CD4-positive, alpha-beta memory T cell (primary cell): ENCODE data around the gene NFATC2. TPM values are rescaled to one million over a fixed set of nuclear protein-coding genes. Genes with fewer than 3 reads are reported as not detected.
A peak's percentile ranks its signal among the peaks of the same experiment; 100 is the strongest.

Experiments used
- CTCF ChIA-PET: fragments of 350-600 bp; sonication (Branson Sonifier 250); formaldehyde crosslinking; loops from one replicate; lab custom pipeline; 2021; ENCODE audit warnings: inconsistent platforms; ENCODE audit not compliant: partially characterized antibody; lab: Charles Lee
- POLR2A ChIA-PET: fragments of 350-600 bp; sonication (Branson Sonifier 250); formaldehyde crosslinking; loops from one replicate; lab custom pipeline; 2021; ENCODE audit not compliant: partially characterized antibody; lab: Charles Lee
- DNase-seq, 5 donors: peaks; one replicate each; pipeline versions ENCODE4 v3.0.0 to v3.0.0-alpha.2; 2020 to 2022; ENCODE audit warnings: mixed read lengths in 1 of 5
- H3K27ac ChIP-seq: one replicate; pipeline ENCODE4 v1.7.0; 2013; ENCODE audit warnings: low read depth, low read length
- H3K27me3 ChIP-seq: 2 replicates; pipeline ENCODE4 v1.7.0; 2013; ENCODE audit warnings: mild to moderate bottlenecking, low read length, moderate library complexity; ENCODE audit not compliant: insufficient read depth
- H3K36me3 ChIP-seq: 2 replicates; pipeline ENCODE4 v1.7.0; 2013; ENCODE audit warnings: mild to moderate bottlenecking, low read length, moderate library complexity; ENCODE audit not compliant: insufficient read depth
- H3K4me1 ChIP-seq: 2 replicates; pipeline ENCODE4 v1.7.0; 2013; ENCODE audit warnings: mild to moderate bottlenecking, low read length, moderate library complexity; ENCODE audit not compliant: insufficient read depth
- H3K4me3 ChIP-seq, 2 donors: one replicate each; pipeline ENCODE4 v1.7.0; 2013; ENCODE audit warnings: low read length in 2 of 2, mild to moderate bottlenecking in 1 of 2
- H3K9me3 ChIP-seq, 2 donors: one replicate each; pipeline ENCODE4 v1.7.0; 2013; ENCODE audit warnings: low read length in 2 of 2, control low read depth in 1 of 2; ENCODE audit not compliant: control insufficient read depth in 1 of 2
- H3K27ac Mint-ChIP-seq, 7 donors: one replicate each; pipeline ENCODE4 v1.8.0; 2020 to 2021; ENCODE audit warnings: mixed read lengths in 7 of 7, mild to moderate bottlenecking in 6 of 7, inconsistent platforms in 3 of 7, moderate library complexity in 3 of 7
- H3K27me3 Mint-ChIP-seq, 2 donors: one replicate each; pipeline ENCODE4 v1.8.0; 2020 to 2021; ENCODE audit warnings: mixed read lengths in 2 of 2
- H3K36me3 Mint-ChIP-seq, 2 donors: one replicate each; pipeline ENCODE4 v1.8.0; 2020 to 2021; ENCODE audit warnings: mixed read lengths in 2 of 2, inconsistent platforms in 1 of 2, mild to moderate bottlenecking in 1 of 2
- H3K4me1 Mint-ChIP-seq, 4 donors: one replicate each; pipeline ENCODE4 v1.8.0; 2020 to 2021; ENCODE audit warnings: mixed read lengths in 4 of 4, mild to moderate bottlenecking in 1 of 4
- H3K4me3 Mint-ChIP-seq, 8 donors: one replicate each; pipeline ENCODE4 v1.8.0; 2020 to 2021; ENCODE audit warnings: mixed read lengths in 8 of 8, mild to moderate bottlenecking in 7 of 8, moderate library complexity in 6 of 8, inconsistent platforms in 3 of 8
- H3K9me3 Mint-ChIP-seq, 8 donors: one replicate each; pipeline ENCODE4 v1.8.0; 2020 to 2021; ENCODE audit warnings: mixed read lengths in 8 of 8, mild to moderate bottlenecking in 5 of 8, inconsistent platforms in 3 of 8, moderate library complexity in 1 of 8
- intact Hi-C: fragments of 100-400 bp; cut with micrococcal nuclease; formaldehyde crosslinking; loops from one replicate; pipeline ENCODE4 v1.15.1; 2023
- polyA plus RNA-seq, 2 donors: library from polyadenylated mRNA; unstranded; fragments of 300-500 nt; fragmentation: Illumina TruSeq; gene quantifications; one replicate each; pipeline ENCODE4 v1.2.3, GENCODE V29; 2021
- total RNA-seq, 2 experiments: library from RNA; stranded (reverse); gene quantifications; one replicate each; pipeline ENCODE4 v1.2.3, GENCODE V29; 2021

The NFATC2 gene
- total and polyA plus RNA-seq, 4 experiments from 2014 or later: 14.0 to 71.6 (median 53.7) TPM

DNA sequence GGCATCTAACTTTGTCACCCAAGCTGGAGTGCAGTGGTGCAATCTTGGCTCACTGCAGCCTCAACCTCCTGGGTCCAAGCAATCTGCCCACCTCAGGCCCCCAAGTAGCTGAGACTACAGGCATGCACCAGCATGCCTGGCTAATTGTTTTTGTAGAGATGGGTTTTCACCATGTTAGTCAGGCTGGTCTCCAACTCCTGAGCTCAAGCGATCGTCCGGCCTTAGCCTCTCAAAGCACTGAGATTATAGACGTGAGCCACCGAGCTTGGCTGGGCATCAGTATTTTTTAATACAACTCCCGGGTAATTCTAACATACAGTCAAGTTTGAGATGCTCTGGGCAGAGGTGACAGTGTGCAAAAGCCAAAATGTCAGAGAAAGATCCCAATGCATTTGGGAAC lies 73.5 kb downstream of the NFATC2 start:
- H3K4me3 Mint-ChIP-seq: no peak overlapping the region
- peak overlapping the region in 6 of 7 donors; percentile 7 to 63 (median 40) for H3K27ac Mint-ChIP-seq
- intact Hi-C loops: no loop called here
- H3K4me1 Mint-ChIP-seq: peaks cover 26 to 65% (median 43%) of the 10 kb centered on the region in 4 donors
- CTCF ChIA-PET: interaction anchor here (1.8 kb wide), 1 partner anchor 83 kb away, joined by 5 read pairs; no protein-coding TSS in a partner anchor
- POLR2A ChIA-PET: interaction anchor here (1.0 to 1.2 kb wide), 2 partner anchors 12 to 24 kb away, joined by 3 read pairs; no protein-coding TSS in a partner anchor
- peaks cover 54% of the 10 kb centered on the region for H3K36me3 ChIP-seq
- no peak for DNase-seq
- H3K27me3 ChIP-seq: no peaks in the 10 kb centered on the region
- H3K9me3 Mint-ChIP-seq: peaks cover 0 to 2% (median 0%) of the 10 kb centered on the region in 8 donors
- H3K27me3 Mint-ChIP-seq: no peaks in the 10 kb centered on the region
- H3K9me3 ChIP-seq: no peaks in the 10 kb centered on the region
- peaks cover 36% of the 10 kb centered on the region for H3K4me1 ChIP-seq
- no peak overlapping the region for H3K4me3 ChIP-seq
- H3K36me3 Mint-ChIP-seq: peaks cover 50 to 75% of the 10 kb centered on the region in 2 donors
- no peak overlapping the region for H3K27ac ChIP-seq

DNA sequence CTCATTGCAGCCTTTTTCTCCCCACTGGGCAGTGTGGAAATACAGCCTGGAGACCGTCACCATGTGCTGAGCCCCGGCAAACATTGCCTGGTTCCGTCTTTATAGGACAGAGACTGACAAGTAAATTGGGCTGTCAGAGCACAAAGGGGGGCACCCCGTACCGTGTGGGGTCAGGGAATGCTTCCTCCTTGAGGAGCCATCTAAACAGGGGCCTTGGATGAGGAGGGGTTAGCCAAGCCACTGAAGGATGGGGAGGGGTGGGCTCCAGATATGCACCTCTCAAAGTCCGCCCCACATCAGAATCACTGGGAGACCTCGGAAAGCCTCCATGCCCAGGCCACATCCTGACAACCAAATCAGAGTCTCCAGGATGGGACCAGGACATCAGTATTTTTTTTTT lies 73.9 kb downstream of the NFATC2 start:
- H3K27ac ChIP-seq: no peak overlapping the region
- H3K36me3 Mint-ChIP-seq: peaks cover 46 to 76% of the 10 kb centered on the region in 2 donors
- no peak overlapping the region for H3K4me3 Mint-ChIP-seq
- peaks cover 52% of the 10 kb centered on the region for H3K36me3 ChIP-seq
- peaks cover 30 to 69% (median 46%) of the 10 kb centered on the region in 4 donors for H3K4me1 Mint-ChIP-seq
- peak overlapping the region in 1 of 7 donors; percentile 62 for H3K27ac Mint-ChIP-seq
- peaks cover 40% of the 10 kb centered on the region for H3K4me1 ChIP-seq
- no peak for DNase-seq
- peaks cover 0 to 2% (median 0%) of the 10 kb centered on the region in 8 donors for H3K9me3 Mint-ChIP-seq
- H3K27me3 ChIP-seq: no peaks in the 10 kb centered on the region
- intact Hi-C loops: no loop called here
- no peaks in the 10 kb centered on the region for H3K9me3 ChIP-seq
- ChIA-PET POLR2A (interaction anchor here (1.0 to 1.2 kb wide), 2 partner anchors 13 to 24 kb away, joined by 3 read pairs; no protein-coding TSS in a partner anchor), CTCF (interaction anchor here (1.8 kb wide), 1 partner anchor 83 kb away, joined by 5 read pairs; no protein-coding TSS in a partner anchor)
- H3K27me3 Mint-ChIP-seq: no peaks in the 10 kb centered on the region
- no peak overlapping the region for H3K4me3 ChIP-seq

DNA sequence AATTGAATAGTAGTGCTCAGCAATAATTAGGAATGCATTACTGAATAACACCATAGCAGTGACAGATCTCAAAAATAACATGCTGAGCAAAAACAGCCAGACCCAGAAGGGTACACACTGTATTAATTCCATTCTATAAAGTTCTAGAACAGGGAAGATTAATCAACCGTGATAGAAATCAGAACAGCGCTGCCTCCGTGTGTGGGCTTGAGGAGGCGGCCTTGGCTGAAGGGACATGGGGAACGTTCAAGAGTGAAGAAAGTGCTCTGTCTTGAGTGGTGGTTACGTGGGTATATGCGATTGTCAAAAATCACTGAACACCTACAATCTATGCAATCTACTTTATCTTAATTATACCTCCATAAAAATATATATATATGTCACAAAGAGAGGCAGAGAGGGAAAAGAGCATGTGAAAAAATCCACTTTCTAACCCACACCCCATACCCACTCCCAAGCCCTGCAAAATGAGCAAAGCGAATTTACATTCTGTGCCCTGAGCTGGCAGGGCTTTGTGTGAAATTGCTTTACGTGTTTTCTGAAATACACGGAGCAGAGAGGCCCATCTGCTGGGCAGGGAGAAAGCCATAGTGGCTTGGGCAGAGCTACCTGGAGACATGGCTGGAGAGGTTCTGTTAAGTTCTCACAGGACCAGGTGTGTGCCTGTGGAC lies 74.4 kb downstream of the NFATC2 start:
- Mint-ChIP-seq H3K27me3 (no peaks in the 10 kb centered on the region), H3K9me3 (peaks cover 0 to 2% (median 0%) of the 10 kb centered on the region in 8 donors), H3K27ac (peak overlapping the region in 3 of 7 donors; percentile 13 to 71 (median 48)), H3K36me3 (peaks cover 42 to 76% of the 10 kb centered on the region in 2 donors), H3K4me3 (no peak overlapping the region), H3K4me1 (peaks cover 35 to 72% (median 45%) of the 10 kb centered on the region in 4 donors)
- no peak overlapping the region for H3K4me3 ChIP-seq
- H3K9me3 ChIP-seq: no peaks in the 10 kb centered on the region
- no peaks in the 10 kb centered on the region for H3K27me3 ChIP-seq
- no peak for DNase-seq
- POLR2A ChIA-PET: interaction anchor here (1.0 kb wide), 1 partner anchor 23 kb away, joined by 3 read pairs; no protein-coding TSS in a partner anchor
- H3K27ac ChIP-seq: no peak overlapping the region
- CTCF ChIA-PET: interaction anchor here (1.8 kb wide), 1 partner anchor 82 kb away, joined by 5 read pairs; no protein-coding TSS in a partner anchor
- peaks cover 47% of the 10 kb centered on the region for H3K36me3 ChIP-seq
- intact Hi-C loops: no loop called here
- H3K4me1 ChIP-seq: peaks cover 43% of the 10 kb centered on the region

DNA sequence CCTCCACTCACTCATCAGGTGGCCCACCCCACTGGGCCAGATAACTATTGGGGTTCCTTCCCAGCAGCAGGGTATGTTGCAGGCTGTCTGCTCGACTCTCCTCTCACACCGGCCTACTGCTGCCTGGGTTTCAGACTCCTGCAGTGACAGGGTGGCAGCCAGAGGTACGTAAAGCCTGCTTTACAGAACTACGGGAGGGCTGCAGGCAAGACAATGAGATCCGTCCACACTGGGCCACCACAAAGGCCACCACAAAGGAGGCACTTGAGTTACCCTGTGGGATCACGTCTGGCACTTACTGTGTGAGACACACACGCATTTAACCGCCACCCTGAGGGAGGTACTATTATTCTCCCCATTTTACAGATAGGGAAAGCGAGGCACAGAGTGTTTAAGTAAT lies 78.5 kb downstream of the NFATC2 start:
- POLR2A ChIA-PET: no interaction called here

DNA sequence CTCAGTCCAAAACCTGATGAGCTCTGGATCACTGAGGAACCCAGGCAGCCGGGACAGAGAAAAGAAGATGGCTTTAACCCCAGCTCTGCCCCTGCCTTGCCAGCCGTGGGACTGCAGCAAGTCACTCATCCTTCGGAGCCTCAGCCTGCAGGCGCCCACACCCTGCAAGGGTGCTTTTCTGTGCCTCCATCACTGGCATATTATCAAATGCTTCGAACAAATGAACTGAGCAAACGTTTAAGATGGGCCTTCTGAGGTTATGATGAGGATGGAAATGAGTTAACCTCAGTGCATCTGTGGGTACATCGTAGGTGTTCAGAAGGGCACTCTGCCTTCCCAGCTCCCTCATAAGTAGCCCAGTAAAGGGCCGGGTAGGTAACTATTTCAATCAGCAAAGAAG lies 79.0 kb downstream of the NFATC2 start:
- H3K27ac Mint-ChIP-seq: peak overlapping the region in 6 of 7 donors; percentile 63 to 89 (median 73)
- peaks cover 31 to 72% of the 10 kb centered on the region in 2 donors for H3K36me3 Mint-ChIP-seq
- Histone ChIP-seq H3K4me1 (peaks cover 11% of the 10 kb centered on the region), H3K36me3 (peaks cover 49% of the 10 kb centered on the region), H3K27ac (no peak overlapping the region), H3K4me3 (no peak overlapping the region), H3K9me3 (no peaks in the 10 kb centered on the region), H3K27me3 (no peaks in the 10 kb centered on the region)
- intact Hi-C loops: no loop called here
- no peaks in the 10 kb centered on the region for H3K9me3 Mint-ChIP-seq
- H3K4me1 Mint-ChIP-seq: peaks cover 14 to 51% (median 26%) of the 10 kb centered on the region in 4 donors
- no peak for DNase-seq
- ChIA-PET POLR2A (interaction anchor here (0.9 kb wide), 1 partner anchor 25 kb away, joined by 3 read pairs; no protein-coding TSS in a partner anchor), CTCF (interaction anchor here (0.8 to 1.7 kb wide), 4 partner anchors 59 to 90 kb away, joined by 3 to 4 read pairs (median 3); no protein-coding TSS in a partner anchor)
- H3K4me3 Mint-ChIP-seq: peak overlapping the region in 2 of 8 donors; percentile 44 to 54
- H3K27me3 Mint-ChIP-seq: no peaks in the 10 kb centered on the region

More for the DNA sequence above, 78.5 kb downstream of the NFATC2 start:
- Mint-ChIP-seq H3K4me3 (peak overlapping the region in 2 of 8 donors; percentile 44 to 54), H3K4me1 (peaks cover 12 to 46% (median 25%) of the 10 kb centered on the region in 4 donors), H3K27me3 (no peaks in the 10 kb centered on the region), H3K9me3 (peaks cover 0 to under 1% (median 0%) of the 10 kb centered on the region in 8 donors), H3K27ac (peak overlapping the region in 6 of 7 donors; percentile 63 to 89 (median 73)), H3K36me3 (peaks cover 31 to 70% of the 10 kb centered on the region in 2 donors)
- Histone ChIP-seq H3K27me3 (no peaks in the 10 kb centered on the region), H3K27ac (no peak overlapping the region), H3K4me3 (no peak overlapping the region), H3K36me3 (peaks cover 53% of the 10 kb centered on the region), H3K4me1 (peaks cover 13% of the 10 kb centered on the region), H3K9me3 (no peaks in the 10 kb centered on the region)
- CTCF ChIA-PET: interaction anchor here (1.6 kb wide), 1 partner anchor 77 kb away, joined by 3 read pairs; no protein-coding TSS in a partner anchor
- intact Hi-C loops: no loop called here
- DNase-seq: no peak

DNA sequence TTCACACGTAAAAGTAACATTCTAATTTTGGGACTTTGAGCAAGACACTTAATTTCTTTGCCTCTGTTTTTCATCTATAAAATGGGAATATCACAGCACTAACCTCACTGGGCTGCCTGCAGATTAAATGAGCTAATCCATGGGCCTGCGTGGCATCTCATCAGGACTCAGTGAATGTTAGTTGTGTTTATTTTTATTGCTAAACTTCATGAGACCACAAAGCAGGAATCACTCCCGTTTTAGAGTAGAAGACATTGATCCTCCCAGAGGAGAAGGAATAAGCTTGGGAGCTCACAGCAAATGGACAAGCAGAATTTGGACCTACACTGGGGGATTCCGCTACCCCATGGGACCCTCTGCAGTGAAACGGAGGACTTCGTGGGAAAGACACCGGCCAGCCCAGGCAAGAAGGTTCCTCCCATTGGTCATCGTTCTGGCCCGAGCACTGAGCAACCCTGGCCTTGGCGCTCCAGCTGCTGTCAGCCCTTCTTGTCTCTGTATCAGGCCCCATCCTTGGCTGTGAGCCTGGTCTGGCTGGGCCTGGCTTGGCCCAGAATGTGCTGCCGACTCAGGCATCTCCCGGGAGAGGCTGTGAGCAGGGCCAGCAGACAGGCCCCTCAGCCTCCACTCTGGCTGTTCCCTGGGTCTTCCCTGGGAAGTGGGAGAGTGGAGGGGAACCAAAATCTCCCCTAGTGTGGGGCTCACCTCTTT lies 79.8 kb downstream of the NFATC2 start:
- Mint-ChIP-seq H3K36me3 (peaks cover 31 to 69% of the 10 kb centered on the region in 2 donors), H3K9me3 (no peaks in the 10 kb centered on the region), H3K4me1 (peaks cover 14 to 49% (median 23%) of the 10 kb centered on the region in 4 donors), H3K27me3 (no peaks in the 10 kb centered on the region), H3K4me3 (no peak overlapping the region), H3K27ac (peak overlapping the region in 3 of 7 donors; percentile 35 to 75 (median 47))
- ChIA-PET POLR2A (interaction anchor here (0.9 kb wide), 1 partner anchor 26 kb away, joined by 3 read pairs; no protein-coding TSS in a partner anchor), CTCF (interaction anchor here (0.7 to 1.7 kb wide), 4 partner anchors 26 to 89 kb away, joined by 3 to 4 read pairs (median 3); no protein-coding TSS in a partner anchor)
- H3K4me3 ChIP-seq: no peak overlapping the region
- H3K27ac ChIP-seq: no peak overlapping the region
- peaks cover 15% of the 10 kb centered on the region for H3K4me1 ChIP-seq
- no peaks in the 10 kb centered on the region for H3K9me3 ChIP-seq
- H3K27me3 ChIP-seq: no peaks in the 10 kb centered on the region
- DNase-seq: no peak
- peaks cover 45% of the 10 kb centered on the region for H3K36me3 ChIP-seq
- intact Hi-C loops: no loop called here
